H9 (cell line): ENCODE data around the gene TTYH1. TPM values are rescaled to one million over a fixed set of nuclear protein-coding genes. Genes with fewer than 3 reads are reported as not detected.

ENCODE experiments used
- DNase-seq: peaks from one replicate; pipeline ENCODE4 v3.0.0-alpha.2; 2017
- H2AFZ ChIP-seq: one replicate; pipeline ENCODE4 v1.6.1; 2013; ENCODE audit warnings: mild to moderate bottlenecking, low read length, control low read depth, moderate library complexity
- H2AK5ac ChIP-seq: 2 replicates; pipeline ENCODE4 v1.6.1; 2013; ENCODE audit warnings: low read length, control low read depth, mixed read lengths; ENCODE audit not compliant: insufficient read length
- H2BK120ac ChIP-seq: one replicate; pipeline ENCODE4 v1.6.1; 2013; ENCODE audit warnings: low read depth, mild to moderate bottlenecking, low read length, control low read depth, inconsistent platforms; ENCODE audit not compliant: poor library complexity, severe bottlenecking
- H2BK12ac ChIP-seq: 2 replicates; pipeline ENCODE4 v1.6.1; 2013; ENCODE audit warnings: low read length, control low read depth, mixed read lengths, low read depth; ENCODE audit not compliant: insufficient read length
- H2BK15ac ChIP-seq: 2 replicates; pipeline ENCODE4 v1.6.1; 2013; ENCODE audit warnings: low read depth, low read length, control low read depth
- H2BK20ac ChIP-seq: one replicate; pipeline ENCODE4 v1.6.1; 2013; ENCODE audit warnings: low read depth, mild to moderate bottlenecking, low read length, control low read depth, inconsistent platforms; ENCODE audit not compliant: poor library complexity, severe bottlenecking
- H2BK5ac ChIP-seq: 2 replicates; pipeline ENCODE4 v1.6.1; 2013; ENCODE audit warnings: low read length, control low read depth, mixed read lengths; ENCODE audit not compliant: insufficient read length
- H3K14ac ChIP-seq: 2 replicates; pipeline ENCODE4 v1.6.1; 2013; ENCODE audit warnings: low read length, control low read depth; ENCODE audit not compliant: insufficient read depth
- H3K18ac ChIP-seq: 2 replicates; pipeline ENCODE4 v1.6.1; 2013; ENCODE audit warnings: low read depth, mild to moderate bottlenecking, mixed read lengths, low read length, control low read depth; ENCODE audit not compliant: insufficient read length
- H3K23ac ChIP-seq: 2 replicates; pipeline ENCODE4 v1.6.1; 2013; ENCODE audit warnings: low read length, control low read depth, mixed read lengths, low read depth; ENCODE audit not compliant: insufficient read length
- H3K23me2 ChIP-seq: 2 replicates; pipeline ENCODE4 v1.6.1; 2013; ENCODE audit warnings: low read depth, mild to moderate bottlenecking, mixed read lengths, low read length, control low read depth; ENCODE audit not compliant: insufficient read length, poor library complexity, severe bottlenecking
- H3K27ac ChIP-seq: 2 replicates; pipeline ENCODE4 v1.5.1; 2013; ENCODE audit warnings: low read length, control low read depth, mixed read lengths, low read depth; ENCODE audit not compliant: insufficient read length
- H3K27me3 ChIP-seq: 2 replicates; pipeline ENCODE4 v1.6.1; 2013; ENCODE audit warnings: low read length, control low read depth, inconsistent platforms; ENCODE audit not compliant: insufficient read depth
- H3K4ac ChIP-seq: 2 replicates; pipeline ENCODE4 v1.6.1; 2013; ENCODE audit warnings: low read depth, mild to moderate bottlenecking, control low read depth, inconsistent platforms, low read length, moderate library complexity
- H3K4me1 ChIP-seq: 2 replicates; pipeline ENCODE4 v1.6.1; 2013; ENCODE audit warnings: low read length, control low read depth, inconsistent platforms; ENCODE audit not compliant: insufficient read depth
- H3K4me2 ChIP-seq: 2 replicates; pipeline ENCODE4 v1.6.1; 2013; ENCODE audit warnings: low read length, control low read depth, mixed read lengths; ENCODE audit not compliant: insufficient read length, insufficient read depth
- H3K56ac ChIP-seq: 2 replicates; pipeline ENCODE4 v1.6.1; 2013; ENCODE audit warnings: low read depth, mild to moderate bottlenecking, mixed read lengths, low read length, control low read depth; ENCODE audit not compliant: insufficient read length
- H3K79me1 ChIP-seq: 2 replicates; pipeline ENCODE4 v1.6.1; 2013; ENCODE audit warnings: low read depth, mild to moderate bottlenecking, moderate library complexity, low read length, control low read depth, inconsistent platforms; ENCODE audit not compliant: insufficient read depth, poor library complexity, severe bottlenecking
- H3K79me2 ChIP-seq: 2 replicates; pipeline ENCODE4 v1.6.1; 2013; ENCODE audit warnings: low read length, control low read depth, inconsistent platforms; ENCODE audit not compliant: insufficient read depth
- H3K9ac ChIP-seq: 2 replicates; pipeline ENCODE4 v1.6.1; 2013; ENCODE audit warnings: low read length, control low read depth, mixed read lengths; ENCODE audit not compliant: insufficient read length; ENCODE audit errors: extremely low read depth
- H3K9me3 ChIP-seq: one replicate; pipeline ENCODE4 v1.6.1; 2013; ENCODE audit warnings: low read depth, low read length, inconsistent platforms; ENCODE audit not compliant: control insufficient read depth
- H3T11ph ChIP-seq: one replicate; pipeline ENCODE4 v1.6.1; 2013; ENCODE audit warnings: mild to moderate bottlenecking, low read length, control low read depth, inconsistent platforms
- H4K20me1 ChIP-seq: one replicate; pipeline ENCODE4 v1.6.1; 2013; ENCODE audit not compliant: control insufficient read depth, insufficient read length, insufficient read depth
- H4K5ac ChIP-seq: 2 replicates; pipeline ENCODE4 v1.6.1; 2013; ENCODE audit warnings: low read depth, mild to moderate bottlenecking, mixed read lengths, low read length, control low read depth; ENCODE audit not compliant: insufficient read length
- H4K8ac ChIP-seq: replicated peaks from 2 replicates; pipeline ENCODE4 v1.6.1; 2013; ENCODE audit warnings: low read length, control low read depth, mixed read lengths, low read depth; ENCODE audit not compliant: insufficient read length
- H4K91ac ChIP-seq: 2 replicates; pipeline ENCODE4 v1.6.1; 2013; ENCODE audit warnings: low read depth, mild to moderate bottlenecking, moderate library complexity, mixed read lengths, low read length, control low read depth; ENCODE audit not compliant: insufficient read length
- H3K27ac Mint-ChIP-seq, 3 experiments: 2 replicates in 2 of 3; 3 replicates in 1 of 3; pipeline ENCODE4 v1.8.0; 2020 to 2021; ENCODE audit warnings: mixed read lengths in 3 of 3, mild to moderate bottlenecking in 1 of 3, moderate library complexity in 1 of 3
- H3K27me3 Mint-ChIP-seq: 2 replicates; pipeline ENCODE4 v1.8.0; 2021; ENCODE audit warnings: low read depth, mild to moderate bottlenecking, moderate library complexity, mixed read lengths
- H3K36me3 Mint-ChIP-seq, 3 experiments: 2 replicates in 2 of 3; 3 replicates in 1 of 3; pipeline ENCODE4 v1.8.0; 2020 to 2021; ENCODE audit warnings: low read depth in 3 of 3, mixed read lengths in 3 of 3; ENCODE audit not compliant: insufficient read depth in 1 of 3
- H3K4me1 Mint-ChIP-seq, 2 experiments: 2 replicates each; pipeline ENCODE4 v1.8.0; 2020; ENCODE audit warnings: mixed read lengths in 2 of 2
- H3K4me3 Mint-ChIP-seq, 2 experiments: 2 replicates in 1 of 2; 3 replicates in 1 of 2; pipeline ENCODE4 v1.8.0; 2020 to 2021; ENCODE audit warnings: mild to moderate bottlenecking in 2 of 2, mixed read lengths in 2 of 2, moderate library complexity in 1 of 2
- H3K9me3 Mint-ChIP-seq, 2 experiments: 2 replicates in 1 of 2; 3 replicates in 1 of 2; pipeline ENCODE4 v1.8.0; 2020; ENCODE audit warnings: mild to moderate bottlenecking in 2 of 2, mixed read lengths in 2 of 2, moderate library complexity in 1 of 2
- CTCF ChIP-seq: fragments of 200-600 bp; sonication (generic); conservative IDR thresholded peaks from 3 replicates; pipeline ENCODE4 v1.8.0; 2021; ENCODE audit warnings: antibody characterized with exemption, mild to moderate bottlenecking
- WGBS: extraction: QIAGEN DNeasy Blood & Tissue Kit; methylation state at CpG from one replicate; pipeline ENCODE4 v1.1.7; 2013; ENCODE audit warnings: missing lambda C conversion rate, low lambda C conversion rate, mixed read lengths; ENCODE audit not compliant: insufficient read length; ENCODE audit errors: extremely low coverage; 5-methylcytosine and 5-hydroxymethylcytosine counted together
- total RNA-seq: library from RNA; stranded (reverse); gene quantifications from 2 replicates; pipeline ENCODE4 v1.2.1, GENCODE V29; 2021

TTYH1 gene
- total RNA-seq, 1 experiment from 2014 or later, result 47.1 TPM

- Histone ChIP-seq H3T11ph (no peak overlapping the region), H3K56ac (no peak overlapping the region), H3K4me2 (no peak overlapping the region), H4K20me1 (no peaks in the 10 kb centered on the region), H3K9me3 (no peaks in the 10 kb centered on the region), H3K79me2 (no peaks in the 10 kb centered on the region; the same call in 1 of the 2 replicates), H3K4ac (no peak overlapping the region), H4K5ac (no peak overlapping the region), H2BK120ac (no peak overlapping the region), H3K4me1 (no peaks in the 10 kb centered on the region), H3K23ac (no peak overlapping the region), H3K27ac (no peak overlapping the region), H2BK5ac (no peak overlapping the region), H2AFZ (no peak overlapping the region), H3K14ac (no peak overlapping the region), H2BK15ac (no peak overlapping the region), H3K23me2 (no peaks in the 10 kb centered on the region), H3K27me3 (no peaks in the 10 kb centered on the region), H3K79me1 (no peaks in the 10 kb centered on the region), H3K9ac (no peak overlapping the region), H3K18ac (no peak overlapping the region), H2BK12ac (no peak overlapping the region), H4K8ac (no peak overlapping the region), H4K91ac (no peak overlapping the region), H2BK20ac (no peak overlapping the region), H2AK5ac (no peak overlapping the region)
- Mint-ChIP-seq H3K27me3 (no peaks in the 10 kb centered on the region), H3K27ac (no peak overlapping the region), H3K4me3 (no peak overlapping the region; a peak in 1 of 5 replicates), H3K4me1 (peaks cover 0 to 5% of the 10 kb centered on the region in 2 experiments; a peak in 2 of 4 replicates), H3K36me3 (peaks cover 57 to 93% (median 89%) of the 10 kb centered on the region in 3 experiments), H3K9me3 (peaks cover 0 to 2% of the 10 kb centered on the region in 2 experiments; a peak in 1 of 5 replicates)
- DNase-seq, result no peak
- no peak for TF ChIP-seq CTCF
- WGBS, result no CpG with 5 or more reads among the region's 51 CpGs
These were observed 41.4 kb downstream of the TTYH1 start for GRCh38 chr19:54456423-54457373.
